Gastrocnemius medialis (tissue), 4 donors: ENCODE data around the gene FEM1A.
A peak's percentile ranks its signal among the peaks of the same experiment; 100 is the strongest.

Experiments used
- CTCF ChIP-seq, 5 experiments: fragments of 450-650 bp in 3 of 5; fragments of 200-600 bp in 2 of 5; sonication (generic) in 2 of 5; IDR thresholded peaks in 4 of 5; conservative IDR thresholded peaks in 1 of 5; 1 replicate in 4 of 5; 2 replicates in 1 of 5; pipeline ENCODE4 v1.5.1; 2016 to 2019; ENCODE audit warnings: antibody characterized with exemption in 5 of 5, mild to moderate bottlenecking in 3 of 5, moderate library complexity in 3 of 5
- POLR2A ChIP-seq, 2 donors: fragments of 450-650 bp; IDR thresholded peaks; one replicate each; pipeline ENCODE4 v1.6.1; 2017; ENCODE audit warnings: antibody characterized with exemption in 2 of 2, mild to moderate bottlenecking in 2 of 2, moderate library complexity in 2 of 2

GRCh38 chr19:4794971-4795370 is 3.4 kb downstream of the FEM1A start:
- TF ChIP-seq CTCF (IDR thresholded peaks at IDR 0.05 in 4 of 5, conservative IDR thresholded peaks at IDR 0.05 in 1 of 5) = no peak
- peak; percentile 35 to 79 for TF ChIP-seq POLR2A (IDR thresholded peaks at IDR 0.05)
